GDM1 (cell line): ENCODE measurements around the gene RAB8A.

ENCODE experiments used
- DNase-seq: peaks from one replicate; lab custom pipeline; 2025; lab: John Stamatoyannopoulos, UW

The RAB8A gene

DNA sequence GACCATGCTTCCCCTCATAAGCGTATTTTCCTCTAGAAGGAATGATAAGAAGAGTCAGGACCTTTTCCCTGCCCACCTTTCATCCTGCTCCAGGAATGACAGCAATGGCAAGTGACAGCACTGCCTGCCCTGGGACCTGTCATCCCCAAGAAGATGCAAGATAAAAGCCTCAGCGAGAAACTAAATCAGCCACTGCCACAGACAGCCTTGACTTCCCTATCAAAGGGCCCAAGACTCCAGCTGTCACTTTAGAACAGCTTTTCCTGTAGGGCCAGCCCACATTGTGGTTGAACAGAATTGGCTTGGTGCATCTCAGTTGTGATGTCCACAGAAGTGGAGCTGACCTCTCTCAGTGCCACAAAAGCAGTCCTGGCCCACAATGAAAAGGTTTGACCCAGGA is 1.1 kb downstream of the RAB8A start:
- peak; percentile 15 for DNase-seq

DNA sequence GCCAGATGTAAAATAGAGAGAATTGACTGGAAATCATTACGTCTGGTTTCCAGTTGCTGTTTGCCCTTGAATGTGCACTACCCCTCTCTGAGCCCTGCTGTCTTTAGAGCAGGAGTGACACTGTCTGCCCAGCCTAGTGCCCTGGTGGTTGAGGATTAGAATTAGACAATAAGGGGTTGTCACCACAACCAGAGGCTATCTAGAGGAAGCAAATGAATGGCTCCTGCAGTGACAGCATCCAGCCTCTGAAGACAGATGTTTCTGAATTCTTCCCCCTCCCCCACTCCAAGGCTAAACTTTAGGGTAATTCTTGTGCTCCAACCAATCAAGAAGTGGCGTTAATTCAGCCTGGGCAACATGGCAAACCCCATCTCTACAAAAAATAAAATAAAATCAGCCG is 2.0 kb downstream of the RAB8A start:
- DNase-seq, result no peak

DNA sequence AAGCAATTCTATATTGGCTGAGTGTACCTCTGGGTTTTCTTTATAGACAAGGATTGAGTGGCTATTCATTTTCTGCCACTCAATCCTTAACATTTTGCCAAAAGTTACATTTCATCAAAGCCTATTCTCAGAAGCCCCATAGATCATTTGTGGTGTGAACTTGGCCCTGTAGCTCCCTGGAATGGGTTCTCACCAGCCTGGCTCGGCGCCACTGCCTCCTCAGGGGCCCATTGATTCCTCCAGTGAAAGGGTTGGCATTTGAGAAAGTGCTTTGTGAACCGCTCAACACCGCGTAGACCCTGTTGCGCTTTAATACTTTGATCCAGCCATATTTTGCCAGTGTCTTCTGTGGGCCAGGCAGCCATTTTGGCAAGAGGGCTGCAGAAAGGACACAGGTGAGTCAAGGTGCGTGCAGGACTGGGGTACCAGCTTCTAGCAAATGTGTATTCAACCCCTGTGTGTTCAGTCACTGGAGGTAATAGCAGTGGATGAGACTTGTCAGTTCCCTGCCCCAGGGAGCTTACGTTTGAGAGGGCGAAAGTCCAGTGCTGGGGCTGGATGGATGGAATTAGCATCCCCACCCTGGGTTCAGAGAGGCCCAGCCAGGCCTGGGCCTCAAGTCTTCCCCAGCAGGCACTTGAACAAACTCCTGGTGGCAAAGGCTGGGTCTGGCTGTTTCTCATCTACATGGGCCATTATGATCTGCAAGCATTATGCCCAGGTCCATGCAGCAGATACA is 3.8 kb downstream of the RAB8A start:
- DNase-seq, result no peak

GRCh38 chr19:16116067-16116466 is 4.4 kb downstream of the RAB8A start:
- DNase-seq, result no peak

GRCh38 chr19:16117594-16118033 is 5.9 kb downstream of the RAB8A start:
- no peak for DNase-seq

- peak; percentile 83 for DNase-seq
These were observed 6.9 kb downstream of the RAB8A start for GRCh38 chr19:16118489-16119033.

- peak; percentile 38 for DNase-seq
These were observed 7.6 kb downstream of the RAB8A start for GRCh38 chr19:16119075-16119857.

GRCh38 chr19:16121141-16121540 is 9.5 kb downstream of the RAB8A start:
- no peak for DNase-seq

- DNase-seq, result no peak
These were observed 10.3 kb downstream of the RAB8A start for GRCh38 chr19:16121967-16122366.

- no peak for DNase-seq
These were observed 13.3 kb downstream of the RAB8A start for GRCh38 chr19:16124953-16125352.

DNA sequence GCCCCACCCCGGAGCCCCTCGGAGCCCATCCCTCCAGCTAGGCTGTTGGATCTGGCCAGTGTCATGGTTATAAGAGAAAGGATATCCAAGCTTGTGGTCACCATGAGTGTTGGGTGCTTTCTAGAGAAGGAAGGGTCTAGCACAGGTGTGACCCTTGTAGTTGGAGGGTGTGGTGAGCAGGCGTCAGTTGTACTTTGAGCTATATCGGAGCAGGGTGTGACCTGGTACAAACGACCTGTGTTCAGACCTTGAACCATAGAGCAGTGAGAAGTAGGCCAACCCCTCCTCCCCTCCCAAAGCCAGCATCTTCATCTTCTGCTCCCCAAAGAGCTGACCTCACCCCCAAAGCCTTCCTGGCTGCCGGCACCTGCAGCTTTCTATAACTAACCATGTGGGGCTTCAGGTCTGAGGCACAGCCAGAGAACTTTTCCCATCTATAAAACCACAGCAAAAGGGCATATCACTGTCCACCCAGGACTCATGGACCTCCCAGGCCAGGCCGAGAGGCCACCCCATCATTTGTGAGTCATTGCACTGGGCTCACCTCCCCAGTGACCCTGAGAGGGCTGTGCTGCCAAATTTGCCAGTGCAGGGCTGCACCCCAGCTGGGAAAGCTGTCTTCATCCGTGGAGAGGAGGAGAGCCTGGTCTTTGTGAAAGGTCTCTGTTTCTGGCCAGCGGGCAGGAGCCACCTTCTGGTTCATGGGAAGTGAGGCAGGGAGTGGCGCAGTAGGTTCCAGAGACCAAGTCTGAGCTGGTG is 14.2 kb downstream of the RAB8A start:
- no peak for DNase-seq

DNA sequence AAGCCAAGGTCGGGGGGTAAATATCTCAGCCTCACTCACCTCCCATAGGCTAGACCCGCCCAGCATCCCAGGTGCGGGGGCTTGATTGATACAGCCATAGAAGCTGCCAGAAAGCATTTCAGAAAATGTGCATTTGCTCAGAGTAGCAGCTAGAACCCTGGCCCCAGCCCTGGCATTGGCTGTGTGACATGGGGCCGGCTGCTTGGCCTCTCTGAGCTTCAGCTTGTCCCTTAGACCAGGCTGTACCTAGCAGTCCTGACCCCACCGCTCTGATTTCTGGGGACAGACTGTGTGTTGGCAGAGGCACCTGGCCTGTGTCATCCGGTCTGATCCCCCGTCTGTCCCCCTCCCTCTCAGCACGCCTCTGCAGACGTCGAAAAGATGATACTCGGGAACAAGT is 15.4 kb downstream of the RAB8A start:
- DNase-seq, result no peak

DNA sequence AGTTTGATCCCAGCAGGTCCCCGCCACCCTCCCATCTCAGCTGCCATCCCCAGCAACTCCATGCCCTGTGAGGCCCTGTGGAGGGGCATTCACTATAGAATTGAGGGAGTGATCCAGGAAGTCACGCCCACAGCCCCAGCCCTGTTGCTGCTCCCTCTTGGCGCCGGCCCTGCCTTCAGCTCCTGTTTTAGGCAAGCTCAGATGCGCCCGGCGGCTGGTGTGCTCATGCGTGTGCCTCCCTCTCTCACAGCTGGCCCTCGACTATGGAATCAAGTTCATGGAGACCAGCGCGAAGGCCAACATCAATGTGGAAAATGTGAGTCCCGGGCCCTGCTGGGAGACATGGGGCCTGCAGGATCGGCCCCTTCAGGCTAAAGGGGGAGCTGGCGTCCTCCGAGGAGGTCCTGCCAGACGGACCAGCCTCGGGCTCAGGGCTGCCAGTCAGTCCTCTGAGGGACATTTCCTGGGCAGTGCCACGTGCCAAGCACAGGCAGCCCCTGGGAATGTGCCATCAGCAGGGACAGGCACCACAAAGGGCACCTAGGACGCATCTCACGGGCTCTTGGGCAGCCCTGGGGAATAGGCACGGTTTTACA is 16.2 kb downstream of the RAB8A start:
- DNase-seq, result no peak

- DNase-seq, result no peak
These were observed 20.0 kb downstream of the RAB8A start for GRCh38 chr19:16131648-16132047.

GRCh38 chr19:16133818-16134217 is 22.1 kb downstream of the RAB8A start:
- DNase-seq, result no peak

DNA sequence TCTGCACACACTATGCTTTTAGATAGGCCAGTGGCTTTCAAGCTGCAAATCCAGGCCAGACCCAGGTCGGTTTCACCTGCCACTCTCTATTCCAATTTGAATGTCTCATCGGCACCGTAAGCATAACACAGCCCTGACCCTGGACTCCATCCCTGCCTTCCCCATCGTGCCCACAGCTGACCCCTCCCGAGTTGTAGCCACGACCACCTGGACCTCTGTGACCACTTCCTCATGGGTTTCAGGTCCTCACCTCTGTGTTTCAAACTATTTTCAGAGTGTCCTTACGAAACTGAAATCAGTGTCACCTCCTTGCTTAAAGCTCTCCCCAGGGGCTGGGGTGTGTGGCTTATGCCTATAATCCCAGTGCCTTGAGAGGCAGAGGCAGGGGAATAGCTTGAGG is 22.8 kb downstream of the RAB8A start:
- DNase-seq, result no peak

GRCh38 chr19:16135430-16136127 is 23.9 kb downstream of the RAB8A start:
- DNase-seq, result no peak

GRCh38 chr19:16136185-16136999 is 24.7 kb downstream of the RAB8A start:
- no peak for DNase-seq

GRCh38 chr19:16139752-16140151 is 28.1 kb downstream of the RAB8A start:
- DNase-seq, result peak; percentile 90

- DNase-seq, result no peak
These were observed 29.4 kb downstream of the RAB8A start for GRCh38 chr19:16141043-16141442.
